Epithelial cell of esophagus (primary cell): ENCODE data around the gene KCTD16.

Source experiments
- DNase-seq: peaks from one replicate; pipeline ENCODE4 v3.0.0; 2010; ENCODE audit warnings: low read depth
- H3K4me3 ChIP-seq: 2 replicates; pipeline ENCODE4 v1.5.1; 2011; ENCODE audit warnings: mild to moderate bottlenecking, low read length, control low read depth
- CTCF ChIP-seq: IDR thresholded peaks from 2 replicates; pipeline ENCODE4 v1.5.1; 2011; ENCODE audit warnings: low read depth, mild to moderate bottlenecking, low read length, control low read depth, inconsistent platforms; ENCODE audit not compliant: insufficient read depth; ENCODE audit errors: missing control alignments

The KCTD16 gene

GRCh38 chr5:144289277-144289676, 118.6 kb downstream of the KCTD16 start:
- no peak overlapping the region for H3K4me3 ChIP-seq
- no peak for TF ChIP-seq CTCF
- no peak for DNase-seq

DNA sequence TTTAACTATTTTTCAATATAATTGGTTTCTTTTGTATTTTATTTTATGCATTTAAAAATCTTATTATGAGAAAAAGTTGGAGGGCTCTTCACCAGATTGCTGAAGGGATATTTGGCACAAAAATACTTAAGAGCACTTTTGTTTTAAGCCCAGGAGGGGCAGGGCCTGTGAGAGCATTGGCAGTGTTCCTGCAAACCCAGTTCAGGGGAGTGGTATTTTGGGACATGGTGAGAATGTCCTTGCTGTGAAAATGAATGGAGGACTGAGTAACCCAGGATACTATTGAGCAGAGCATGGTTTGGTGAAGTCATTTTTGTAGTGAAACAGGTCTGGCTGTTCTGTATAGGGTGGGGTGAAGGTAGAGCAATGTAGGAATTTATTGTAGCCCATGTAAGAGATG, 121.4 kb downstream of the KCTD16 start:
- TF ChIP-seq CTCF: no peak
- H3K4me3 ChIP-seq: no peak overlapping the region
- DNase-seq: no peak

DNA sequence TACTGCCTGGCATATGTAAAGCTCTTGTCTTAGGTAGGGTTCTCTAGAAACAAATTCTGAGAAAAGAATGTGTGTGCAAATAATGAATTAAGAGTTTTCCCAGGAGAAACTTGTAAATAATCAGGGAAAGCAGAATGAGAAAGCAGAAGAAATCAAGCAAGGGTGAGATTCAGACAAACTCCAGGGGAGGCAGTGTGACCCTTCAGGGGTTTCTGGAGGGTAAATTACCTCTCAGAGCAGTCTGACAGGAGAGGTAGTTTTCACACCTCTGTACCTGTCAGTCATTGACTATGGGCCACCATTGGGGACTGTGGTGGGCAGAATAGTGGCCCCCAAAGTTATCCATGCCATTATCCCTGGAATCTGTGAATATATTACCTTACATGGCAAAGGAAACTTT, 124.6 kb downstream of the KCTD16 start:
- TF ChIP-seq CTCF: no peak
- DNase-seq: no peak
- no peak overlapping the region for H3K4me3 ChIP-seq

- no peak overlapping the region for H3K4me3 ChIP-seq
- no peak for TF ChIP-seq CTCF
- no peak for DNase-seq
Measured at GRCh38 chr5:144297081-144297480, 126.4 kb downstream of the KCTD16 start.

DNA sequence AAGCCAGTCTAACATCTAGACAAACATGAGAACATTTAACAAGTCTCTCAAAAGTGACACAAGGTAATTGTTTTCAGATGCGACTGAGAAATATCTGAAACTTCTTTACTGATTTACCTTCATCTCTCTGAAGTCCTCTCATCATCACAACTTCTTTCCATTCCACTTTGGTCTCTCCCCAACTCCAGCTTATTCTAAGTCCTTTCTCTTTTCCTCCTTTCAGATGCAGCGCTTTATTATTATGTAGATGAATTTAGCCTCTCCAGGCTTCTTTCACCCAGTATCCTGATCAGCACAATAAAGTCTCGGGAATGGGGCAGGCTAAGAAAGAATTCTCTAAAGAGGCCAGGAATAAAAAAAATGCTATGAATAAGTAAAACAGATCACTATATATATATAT, 128.0 kb downstream of the KCTD16 start:
- no peak for TF ChIP-seq CTCF
- H3K4me3 ChIP-seq: no peak overlapping the region
- no peak for DNase-seq

GRCh38 chr5:144304688-144305087, 134.0 kb downstream of the KCTD16 start:
- DNase-seq: no peak
- TF ChIP-seq CTCF: no peak
- no peak overlapping the region for H3K4me3 ChIP-seq

DNA sequence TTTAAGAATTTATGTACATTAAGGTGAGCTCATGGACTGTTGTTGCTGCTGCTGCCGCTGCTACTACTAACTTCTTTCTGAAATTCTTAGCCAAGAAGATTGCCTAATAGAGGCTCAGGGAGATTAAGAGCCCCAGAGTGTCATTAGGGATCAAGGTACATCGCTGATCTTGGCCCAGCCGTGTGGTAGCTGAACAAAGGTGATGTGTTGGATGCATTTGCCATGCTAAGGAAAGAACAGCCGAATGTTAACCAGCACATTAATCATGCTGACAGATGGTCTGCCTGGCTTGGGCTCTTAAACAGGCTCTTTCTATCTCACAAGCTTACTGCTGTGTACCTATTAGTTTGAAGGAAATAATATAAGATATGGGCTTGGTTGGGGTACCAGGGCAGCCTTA, 137.1 kb downstream of the KCTD16 start:
- DNase-seq: no peak
- TF ChIP-seq CTCF: no peak
- no peak overlapping the region for H3K4me3 ChIP-seq
